DND-41 (cell line): ENCODE data around the gene NOXA1.

Experiments
- ATAC-seq: fragments of 200-7000 bp; cut with Tn5 transposase; 3 replicates; pipeline ENCODE4 v1.9.1; 2021; ENCODE audit warnings: low read depth; ENCODE audit not compliant: insufficient read depth
- DNase-seq: peaks from one replicate; pipeline ENCODE4 v3.0.0-alpha.2; 2020
- H2AFZ ChIP-seq: 2 replicates; pipeline ENCODE4 v1.6.0; 2012; ENCODE audit warnings: low read depth, low read length
- H3K27ac ChIP-seq: 2 replicates; pipeline ENCODE4 v1.5.1; 2012; ENCODE audit warnings: low read length, inconsistent platforms
- H3K27me3 ChIP-seq: fragments of 200-600 bp; sonication (generic); 2 replicates; pipeline ENCODE4 v1.6.0; 2012; ENCODE audit warnings: low read length, mild to moderate bottlenecking, inconsistent platforms; ENCODE audit not compliant: insufficient read depth, poor library complexity
- H3K36me3 ChIP-seq: 2 replicates; pipeline ENCODE4 v1.5.1; 2012; ENCODE audit warnings: low read length, inconsistent platforms; ENCODE audit not compliant: insufficient read depth
- H3K4me1 ChIP-seq: 2 replicates; pipeline ENCODE4 v1.5.1; 2012; ENCODE audit warnings: mild to moderate bottlenecking, low read length; ENCODE audit not compliant: insufficient read depth
- H3K4me2 ChIP-seq: 2 replicates; pipeline ENCODE4 v1.6.0; 2012; ENCODE audit warnings: mild to moderate bottlenecking, moderate library complexity, low read length, inconsistent platforms; ENCODE audit not compliant: insufficient read depth
- H3K4me3 ChIP-seq, 2 experiments: fragments of 200-600 bp in 1 of 2; shearing (Covaris generic) in 1 of 2; 2 replicates each; pipeline ENCODE4 v1.5.1; 2012 to 2016; ENCODE audit warnings: inconsistent platforms in 2 of 2, low read length in 2 of 2, mild to moderate bottlenecking in 2 of 2, low read depth in 1 of 2, moderate library complexity in 1 of 2
- H3K79me2 ChIP-seq: 2 replicates; pipeline ENCODE4 v1.6.0; 2012; ENCODE audit warnings: low read length, inconsistent platforms; ENCODE audit not compliant: insufficient read depth
- H3K9ac ChIP-seq: 2 replicates; pipeline ENCODE4 v1.6.0; 2012; ENCODE audit warnings: low read depth, mild to moderate bottlenecking, inconsistent platforms, low read length, moderate library complexity
- H3K9me3 ChIP-seq: 2 replicates; pipeline ENCODE4 v1.5.1; 2012; ENCODE audit warnings: low read length, moderate library complexity, mild to moderate bottlenecking, inconsistent platforms; ENCODE audit not compliant: insufficient read depth, severe bottlenecking
- H4K20me1 ChIP-seq: 2 replicates; pipeline ENCODE4 v1.6.0; 2012; ENCODE audit warnings: low read length; ENCODE audit not compliant: insufficient read depth
- CTCF ChIP-seq: IDR thresholded peaks from 2 replicates; pipeline ENCODE4 v1.5.1; 2012; ENCODE audit warnings: borderline replicate concordance, low read length, moderate library complexity, mild to moderate bottlenecking; ENCODE audit not compliant: poor library complexity, severe bottlenecking; ENCODE audit errors: extremely low read depth
- EZH2 ChIP-seq: IDR thresholded peaks from 3 replicates; pipeline ENCODE4 v1.6.1; 2012; ENCODE audit warnings: borderline replicate concordance, low read depth, mild to moderate bottlenecking, moderate library complexity, low read length, inconsistent platforms; ENCODE audit not compliant: severe bottlenecking

The NOXA1 gene

DNA sequence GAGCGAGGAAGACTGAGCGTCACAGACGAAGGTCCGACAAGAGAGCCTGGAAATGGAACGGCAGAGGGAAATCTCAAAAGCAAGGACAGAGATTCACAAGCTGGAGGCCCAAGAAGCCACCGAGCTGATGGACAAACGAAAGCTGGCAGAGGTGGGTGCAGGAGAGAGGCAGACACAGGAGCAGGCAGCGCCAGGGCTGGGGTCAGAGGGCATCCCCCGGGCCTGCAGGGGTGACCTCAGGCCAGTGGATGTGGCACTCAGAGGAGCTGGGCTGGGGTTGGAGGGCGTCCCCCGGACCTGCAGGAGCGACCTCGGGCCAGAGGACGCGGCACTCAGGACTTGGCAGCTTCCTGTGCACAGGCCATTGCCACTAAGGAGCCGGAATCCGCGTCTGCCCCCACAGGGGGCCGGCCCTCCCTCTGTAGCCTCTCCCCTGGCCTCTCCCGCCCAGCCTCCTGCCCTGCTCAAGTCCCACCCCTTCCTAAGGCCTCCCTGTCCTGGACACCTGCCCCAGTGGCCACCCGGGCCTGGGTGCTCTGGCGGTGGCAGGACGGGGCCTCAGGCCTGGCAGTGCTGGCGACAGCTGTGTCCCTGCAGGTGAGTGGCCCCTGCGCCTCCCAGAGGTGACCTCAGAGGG, 40.6 kb upstream of the NOXA1 start:
- Histone ChIP-seq H3K27ac (no peak overlapping the region), H2AFZ (no peak overlapping the region), H3K4me1 (no peaks in the 10 kb centered on the region), H3K27me3 (no peaks in the 10 kb centered on the region), H4K20me1 (no peaks in the 10 kb centered on the region), H3K36me3 (no peaks in the 10 kb centered on the region), H3K4me2 (no peak overlapping the region), H3K79me2 (no peaks in the 10 kb centered on the region), H3K4me3 (no peak overlapping the region), H3K9ac (no peak overlapping the region), H3K9me3 (no peaks in the 10 kb centered on the region)
- TF ChIP-seq EZH2 (no peak), CTCF (no peak)
- ATAC-seq (no peak), DNase-seq (no peak)

DNA sequence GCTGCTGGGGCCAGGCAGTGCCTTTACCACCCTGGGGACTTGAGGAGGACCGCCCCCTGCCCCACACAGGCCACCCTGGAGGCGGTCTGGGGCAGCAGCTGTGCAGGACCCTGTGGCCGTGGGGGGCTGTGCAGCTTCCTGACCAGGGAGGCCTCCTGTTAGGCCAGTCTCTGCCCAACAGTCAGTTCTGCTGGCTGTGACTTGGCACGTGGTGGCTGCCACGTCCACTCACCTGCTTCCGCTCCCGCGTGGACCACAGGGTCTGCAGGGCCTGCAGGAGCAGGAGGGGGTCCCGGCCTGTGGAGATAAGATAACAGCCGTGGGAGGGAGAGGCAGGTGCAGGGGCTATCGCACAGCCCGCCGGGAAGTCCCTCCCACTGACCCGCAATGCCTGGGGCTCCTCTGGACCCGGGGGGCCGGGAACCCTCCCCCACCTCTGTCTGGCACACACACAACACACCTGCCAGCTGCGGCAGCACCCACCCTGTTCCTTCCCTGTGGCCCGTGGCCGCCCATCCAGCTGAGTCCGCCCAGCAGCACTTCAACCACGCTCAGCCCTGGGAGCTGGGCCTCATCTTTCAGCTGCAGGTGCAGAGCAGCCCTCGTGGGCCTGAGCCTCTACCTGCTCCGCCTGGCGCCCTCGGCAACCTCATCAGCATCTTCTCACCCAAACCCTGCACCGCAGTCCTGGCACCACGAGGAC, 40.0 kb upstream of the NOXA1 start:
- no peak overlapping the region for H3K4me3 ChIP-seq
- DNase-seq (no peak), ATAC-seq (no peak)
- H3K27me3 ChIP-seq: no peaks in the 10 kb centered on the region
- no peak for TF ChIP-seq CTCF
- no peak for TF ChIP-seq EZH2
- H3K4me2 ChIP-seq: no peak overlapping the region
- H3K79me2 ChIP-seq: no peaks in the 10 kb centered on the region
- H3K9ac ChIP-seq: no peak overlapping the region
- H2AFZ ChIP-seq: no peak overlapping the region
- H3K27ac ChIP-seq: no peak overlapping the region
- no peaks in the 10 kb centered on the region for H3K9me3 ChIP-seq
- H3K36me3 ChIP-seq: no peaks in the 10 kb centered on the region
- no peaks in the 10 kb centered on the region for H3K4me1 ChIP-seq
- no peaks in the 10 kb centered on the region for H4K20me1 ChIP-seq

DNA sequence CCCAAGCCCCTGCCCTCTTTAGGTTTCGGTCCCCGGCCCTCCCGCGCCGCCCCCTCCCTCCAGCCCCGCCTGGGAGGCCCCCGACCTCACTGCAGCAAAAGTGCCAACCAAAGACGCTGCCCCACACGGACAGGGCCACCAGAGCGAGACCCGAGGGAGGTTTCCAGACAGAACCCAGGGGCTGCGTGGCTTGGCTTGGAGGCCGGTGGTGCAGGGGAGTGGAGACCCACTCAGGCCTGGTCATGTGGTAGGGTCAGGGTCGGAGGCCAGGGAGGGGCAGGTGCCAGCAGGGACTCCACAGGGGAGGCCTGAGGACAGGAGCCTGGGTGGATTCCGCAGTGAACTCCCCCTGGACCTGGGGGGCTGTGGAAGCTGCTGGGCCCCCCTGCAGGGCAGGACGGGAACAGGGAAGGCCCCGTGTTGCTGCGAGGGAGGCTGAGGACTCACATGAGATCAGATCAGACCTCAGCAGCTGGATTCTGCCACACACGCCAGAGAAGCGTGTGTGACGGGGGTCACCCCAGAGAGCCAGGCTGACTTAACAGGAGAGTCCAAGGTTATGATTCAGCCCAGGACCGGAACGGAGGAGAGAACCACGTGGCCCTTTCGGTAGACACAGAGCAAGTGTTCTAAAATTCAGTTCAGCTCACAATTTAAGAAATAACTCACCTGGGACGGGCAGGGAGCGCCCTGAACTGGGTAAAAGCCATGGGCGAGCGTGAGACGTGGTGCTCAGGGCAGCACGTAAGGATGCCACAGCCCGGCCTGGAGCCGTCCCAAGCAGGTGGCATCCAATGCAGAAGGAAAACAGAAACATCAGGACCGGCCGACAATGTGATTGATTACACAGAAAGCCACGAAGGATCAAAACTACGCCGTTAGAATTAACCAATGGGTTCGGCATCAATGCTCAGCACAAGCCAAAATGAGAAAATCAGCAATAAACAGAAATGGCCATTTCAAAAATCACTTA, 39.1 kb upstream of the NOXA1 start:
- H3K36me3 ChIP-seq: no peaks in the 10 kb centered on the region
- DNase-seq: no peak
- H3K4me2 ChIP-seq: no peak overlapping the region
- no peaks in the 10 kb centered on the region for H3K9me3 ChIP-seq
- no peak overlapping the region for H3K9ac ChIP-seq
- no peak overlapping the region for H2AFZ ChIP-seq
- H3K4me1 ChIP-seq: no peaks in the 10 kb centered on the region
- H3K79me2 ChIP-seq: no peaks in the 10 kb centered on the region
- no peak overlapping the region for H3K4me3 ChIP-seq
- no peaks in the 10 kb centered on the region for H3K27me3 ChIP-seq
- no peak overlapping the region for H3K27ac ChIP-seq
- ATAC-seq: no peak
- TF ChIP-seq EZH2 (no peak), CTCF (no peak)
- no peaks in the 10 kb centered on the region for H4K20me1 ChIP-seq
